Renal cortex interstitium (tissue), 11 donors: ENCODE results near the gene EVPL. TPM values are rescaled to one million over a fixed set of nuclear protein-coding genes. Genes with fewer than 3 reads are reported as not detected.
"Not testable (repeated sequence)": the region's sequence is repeated elsewhere in the genome, so short reads cannot be mapped to it uniquely, and the experiment has no call there.

Source experiments
- DNase-seq, 11 donors: peaks; one replicate each; pipeline ENCODE4 v3.0.0-alpha.2; 2013; ENCODE audit warnings: low read depth in 9 of 11, low spot score in 4 of 11; ENCODE audit errors: extremely low read depth in 1 of 11
- polyA plus RNA-seq, 3 donors: library from polyadenylated mRNA; unstranded; fragments of 120-200 nt; gene quantifications; one replicate each; pipeline ENCODE4 v1.2.1, GENCODE V29; 2013; ENCODE audit not compliant: insufficient read length in 3 of 3

EVPL gene
- polyA plus RNA-seq, 3 donors: 13.5 to 25.8 (median 19.3) TPM

- DNase-seq: no peak
Measured at GRCh38 chr17:76049836-76050537, 22.9 kb upstream of the EVPL start.

- no peak for DNase-seq
Measured at GRCh38 chr17:76049239-76049638, 22.1 kb upstream of the EVPL start.

- DNase-seq: no peak
Measured at GRCh38 chr17:76048711-76049110, 21.6 kb upstream of the EVPL start.

- DNase-seq: no peak
Measured at GRCh38 chr17:76048025-76048605, 21.0 kb upstream of the EVPL start.

GRCh38 chr17:76046064-76046463 is 19.0 kb upstream of the EVPL start:
- DNase-seq: no peak

GRCh38 chr17:76044475-76045007 is 17.4 kb upstream of the EVPL start:
- DNase-seq: not testable (repeated sequence)

- not testable (repeated sequence) for DNase-seq
Measured at GRCh38 chr17:76042868-76043267, 15.8 kb upstream of the EVPL start.

- DNase-seq: no peak
Measured at GRCh38 chr17:76040376-76040775, 13.3 kb upstream of the EVPL start.

- DNase-seq: no peak
Measured at GRCh38 chr17:76039121-76039520, 12.0 kb upstream of the EVPL start.

GRCh38 chr17:76038050-76038449 is 10.9 kb upstream of the EVPL start:
- DNase-seq: no peak

GRCh38 chr17:76036497-76037261 is 9.6 kb upstream of the EVPL start:
- no peak for DNase-seq

GRCh38 chr17:76034428-76035350 is 7.6 kb upstream of the EVPL start:
- DNase-seq: no peak

- no peak for DNase-seq
Measured at GRCh38 chr17:76033139-76033538, 6.0 kb upstream of the EVPL start.

- no peak for DNase-seq
Measured at GRCh38 chr17:76032780-76033108, 5.6 kb upstream of the EVPL start.

- no peak for DNase-seq
Measured at GRCh38 chr17:76032073-76032779, 5.1 kb upstream of the EVPL start.

GRCh38 chr17:76026714-76027158 is 370 bp downstream of the EVPL start:
- DNase-seq: no peak

GRCh38 chr17:76025294-76025693 is 1.8 kb downstream of the EVPL start:
- DNase-seq: no peak

- DNase-seq: no peak
Measured at GRCh38 chr17:76024353-76024752, 2.8 kb downstream of the EVPL start.

GRCh38 chr17:76023900-76024237 is 3.2 kb downstream of the EVPL start:
- DNase-seq: no peak
